ENCODE results near the gene CHKA. TPM values are rescaled to one million over a fixed set of nuclear protein-coding genes. Genes with fewer than 3 reads are reported as not detected.

Gene CHKA
- total and polyA plus RNA-seq, 9 of the 15 experiments (the other 6 are each of a cell fraction or from before 2014, with no cell fraction given), result 3.6 to 37.0 (median 30.2) TPM

DNA sequence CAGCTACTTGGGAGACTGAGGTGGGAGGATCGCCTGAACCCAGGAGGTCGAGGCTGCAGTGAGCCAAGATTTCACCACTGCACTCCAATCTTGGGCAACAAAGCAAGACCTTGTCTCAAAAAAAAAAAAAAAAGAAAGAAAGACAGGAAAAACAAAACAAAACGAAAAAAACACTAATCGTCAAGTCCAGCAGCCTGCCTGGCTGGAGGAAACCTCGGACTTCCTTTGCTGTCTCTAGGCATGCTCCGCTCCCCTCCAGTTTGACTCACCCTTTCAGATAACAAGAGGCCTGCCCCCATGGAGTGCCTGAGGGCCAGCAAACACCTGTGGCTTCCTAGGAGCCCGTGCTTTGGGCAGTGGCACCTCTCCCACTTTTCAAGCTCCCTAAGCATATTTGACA, 28.8 kb upstream of the CHKA start:
- intact Hi-C loops (cut with micrococcal nuclease), result no loop called here
- peak overlapping the region; percentile 66 for H2AFZ ChIP-seq (ENCODE audit: low read depth, low read length)
- H3K9ac ChIP-seq (ENCODE audit: insufficient read depth in 1 of 2, low read depth in 2 of 2, low read length in 2 of 2), result no peak overlapping the region; a peak in 1 of 4 replicates
- peak; percentile 48 to 76 (median 60) for DNase-seq (ENCODE audit: extremely low read depth in 1 of 4, low spot score in 3 of 4)
- no peaks in the 10 kb centered on the region for H3K9me3 ChIP-seq (replicated peaks; ENCODE audit: control insufficient read depth, insufficient read depth, low read depth, low read length)
- no peak overlapping the region for H3K27ac ChIP-seq (ENCODE audit: extremely low read depth, low read depth, low read length)
- ChIA-PET POLR2A (no interaction called here), CTCF (ENCODE audit: low intra/inter-chr PET ratio) (interaction anchor here (0.7 kb wide), 1 partner anchor 202 kb away, joined by 3 read pairs; no protein-coding TSS in a partner anchor)
- no peaks in the 10 kb centered on the region for H3K27me3 ChIP-seq (ENCODE audit: control insufficient read depth in 2 of 2, insufficient read depth in 2 of 2, low read length in 2 of 2)
- H3K36me3 ChIP-seq (ENCODE audit: control insufficient read depth, insufficient read depth, low read length), result no peaks in the 10 kb centered on the region
- H3K4me1 ChIP-seq (replicated peaks in 1 of 2; ENCODE audit: control insufficient read depth in 2 of 2, insufficient read depth in 2 of 2, low read length in 2 of 2), result peaks cover 20 to 31% of the 10 kb centered on the region in 2 experiments
- H3K9me1 ChIP-seq (ENCODE audit: control insufficient read depth, insufficient read depth, low read length), result no peaks in the 10 kb centered on the region
- ATAC-seq, result peak; percentile 81
- no peaks in the 10 kb centered on the region; the same call in 1 of the 2 replicates for H4K20me1 ChIP-seq (replicated peaks; ENCODE audit: control insufficient read depth, insufficient read depth, low read length)
- FAIRE-seq, result peak; percentile 88
- BruUV-seq (replicated peaks), result no TSS peak
- 14% methylated on average over 5 of the region's 7 CpGs for WGBS (ENCODE audit: insufficient coverage, low coverage, missing lambda C conversion rate)
- no peaks in the 10 kb centered on the region for H3K79me2 ChIP-seq (ENCODE audit: control insufficient read depth, insufficient read depth, low read length)
- no peak overlapping the region; the same call in 1 of the 2 replicates for H3K4me2 ChIP-seq (ENCODE audit: insufficient read depth, low read length)
- in situ Hi-C loops (cut with MboI), result no loop called here
- H3K4me3 ChIP-seq, result no peak overlapping the region
- TF ChIP-seq HLTF (IDR thresholded peaks at IDR 0.05) (0 out of 2 replicates have a peak, but pooled peaks have one; percentile 38), BHLHE40 (IDR thresholded peaks at IDR 0.05; ENCODE audit: low read length) (no peak), FOSL1 (tag; conservative IDR thresholded peaks at IDR 0.05) (peak; percentile 76), GATAD2A (IDR thresholded peaks at IDR 0.05) (no peak), ARID1B (IDR thresholded peaks at IDR 0.05) (peak; percentile 55; the same call in 1 of the 2 replicates), DPF2 (IDR thresholded peaks at IDR 0.05) (peak; percentile 72), ETV5 (CRISPR knock-in tag; IDR thresholded peaks at IDR 0.05; ENCODE audit: low read depth) (no peak), ZNF384 (IDR thresholded peaks at IDR 0.05; ENCODE audit: low read depth, low read length) (peak; percentile 93), KLF6 (CRISPR knock-in tag; IDR thresholded peaks at IDR 0.05; ENCODE audit: borderline replicate concordance) (no peak), SMARCA4 (IDR thresholded peaks at IDR 0.05) (peak; percentile 56)
- TF ChIP-seq, protein P1, sequence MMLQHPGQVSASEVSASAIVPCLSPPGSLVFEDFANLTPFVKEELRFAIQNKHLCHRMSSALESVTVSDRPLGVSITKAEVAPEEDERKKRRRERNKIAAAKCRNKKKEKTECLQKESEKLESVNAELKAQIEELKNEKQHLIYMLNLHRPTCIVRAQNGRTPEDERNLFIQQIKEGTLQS (IDR thresholded peaks at IDR 0.05), result peak; percentile 21; the same call in 1 of the 2 replicates
- TF ChIP-seq, protein P1 (CRISPR knock-in tag; conservative IDR thresholded peaks at IDR 0.05), result no peak
- TF ChIP-seq, protein P2, sequence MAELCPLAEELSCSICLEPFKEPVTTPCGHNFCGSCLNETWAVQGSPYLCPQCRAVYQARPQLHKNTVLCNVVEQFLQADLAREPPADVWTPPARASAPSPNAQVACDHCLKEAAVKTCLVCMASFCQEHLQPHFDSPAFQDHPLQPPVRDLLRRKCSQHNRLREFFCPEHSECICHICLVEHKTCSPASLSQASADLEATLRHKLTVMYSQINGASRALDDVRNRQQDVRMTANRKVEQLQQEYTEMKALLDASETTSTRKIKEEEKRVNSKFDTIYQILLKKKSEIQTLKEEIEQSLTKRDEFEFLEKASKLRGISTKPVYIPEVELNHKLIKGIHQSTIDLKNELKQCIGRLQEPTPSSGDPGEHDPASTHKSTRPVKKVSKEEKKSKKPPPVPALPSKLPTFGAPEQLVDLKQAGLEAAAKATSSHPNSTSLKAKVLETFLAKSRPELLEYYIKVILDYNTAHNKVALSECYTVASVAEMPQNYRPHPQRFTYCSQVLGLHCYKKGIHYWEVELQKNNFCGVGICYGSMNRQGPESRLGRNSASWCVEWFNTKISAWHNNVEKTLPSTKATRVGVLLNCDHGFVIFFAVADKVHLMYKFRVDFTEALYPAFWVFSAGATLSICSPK (IDR thresholded peaks at IDR 0.05; ENCODE audit: borderline replicate concordance), result 0 out of 2 replicates have a peak, but pooled peaks have one; percentile 47
- TF ChIP-seq, protein P3, sequence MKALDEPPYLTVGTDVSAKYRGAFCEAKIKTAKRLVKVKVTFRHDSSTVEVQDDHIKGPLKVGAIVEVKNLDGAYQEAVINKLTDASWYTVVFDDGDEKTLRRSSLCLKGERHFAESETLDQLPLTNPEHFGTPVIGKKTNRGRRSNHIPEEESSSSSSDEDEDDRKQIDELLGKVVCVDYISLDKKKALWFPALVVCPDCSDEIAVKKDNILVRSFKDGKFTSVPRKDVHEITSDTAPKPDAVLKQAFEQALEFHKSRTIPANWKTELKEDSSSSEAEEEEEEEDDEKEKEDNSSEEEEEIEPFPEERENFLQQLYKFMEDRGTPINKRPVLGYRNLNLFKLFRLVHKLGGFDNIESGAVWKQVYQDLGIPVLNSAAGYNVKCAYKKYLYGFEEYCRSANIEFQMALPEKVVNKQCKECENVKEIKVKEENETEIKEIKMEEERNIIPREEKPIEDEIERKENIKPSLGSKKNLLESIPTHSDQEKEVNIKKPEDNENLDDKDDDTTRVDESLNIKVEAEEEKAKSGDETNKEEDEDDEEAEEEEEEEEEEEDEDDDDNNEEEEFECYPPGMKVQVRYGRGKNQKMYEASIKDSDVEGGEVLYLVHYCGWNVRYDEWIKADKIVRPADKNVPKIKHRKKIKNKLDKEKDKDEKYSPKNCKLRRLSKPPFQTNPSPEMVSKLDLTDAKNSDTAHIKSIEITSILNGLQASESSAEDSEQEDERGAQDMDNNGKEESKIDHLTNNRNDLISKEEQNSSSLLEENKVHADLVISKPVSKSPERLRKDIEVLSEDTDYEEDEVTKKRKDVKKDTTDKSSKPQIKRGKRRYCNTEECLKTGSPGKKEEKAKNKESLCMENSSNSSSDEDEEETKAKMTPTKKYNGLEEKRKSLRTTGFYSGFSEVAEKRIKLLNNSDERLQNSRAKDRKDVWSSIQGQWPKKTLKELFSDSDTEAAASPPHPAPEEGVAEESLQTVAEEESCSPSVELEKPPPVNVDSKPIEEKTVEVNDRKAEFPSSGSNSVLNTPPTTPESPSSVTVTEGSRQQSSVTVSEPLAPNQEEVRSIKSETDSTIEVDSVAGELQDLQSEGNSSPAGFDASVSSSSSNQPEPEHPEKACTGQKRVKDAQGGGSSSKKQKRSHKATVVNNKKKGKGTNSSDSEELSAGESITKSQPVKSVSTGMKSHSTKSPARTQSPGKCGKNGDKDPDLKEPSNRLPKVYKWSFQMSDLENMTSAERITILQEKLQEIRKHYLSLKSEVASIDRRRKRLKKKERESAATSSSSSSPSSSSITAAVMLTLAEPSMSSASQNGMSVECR (CRISPR knock-in tag; IDR thresholded peaks at IDR 0.05), result no peak
- TF ChIP-seq, protein P4, sequence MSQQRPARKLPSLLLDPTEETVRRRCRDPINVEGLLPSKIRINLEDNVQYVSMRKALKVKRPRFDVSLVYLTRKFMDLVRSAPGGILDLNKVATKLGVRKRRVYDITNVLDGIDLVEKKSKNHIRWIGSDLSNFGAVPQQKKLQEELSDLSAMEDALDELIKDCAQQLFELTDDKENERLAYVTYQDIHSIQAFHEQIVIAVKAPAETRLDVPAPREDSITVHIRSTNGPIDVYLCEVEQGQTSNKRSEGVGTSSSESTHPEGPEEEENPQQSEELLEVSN (IDR thresholded peaks at IDR 0.05; ENCODE audit: borderline replicate concordance in 1 of 2, extremely low read depth in 1 of 2, insufficient read depth in 1 of 2, insufficient read length in 1 of 2, low read depth in 1 of 2, low read length in 1 of 2, poor library complexity in 1 of 2, severe bottlenecking in 1 of 2), result peak in 1 of 2 experiments; percentile 49
